ENCODE data around the gene NDUFAF3.

- no peak for TF ChIP-seq FOXK1 (CRISPR knock-in tag; IDR thresholded peaks at IDR 0.05)
- no peak for TF ChIP-seq MAX (CRISPR knock-in tag; IDR thresholded peaks at IDR 0.05)
- no peak for TF ChIP-seq ZNF121 (CRISPR knock-in tag; IDR thresholded peaks at IDR 0.05)
- no peak for TF ChIP-seq PRRX2 (CRISPR knock-in tag; IDR thresholded peaks at IDR 0.05)
- no peak for TF ChIP-seq EMX1 (CRISPR knock-in tag; IDR thresholded peaks at IDR 0.05)
- TF ChIP-seq USF1 (CRISPR knock-in tag; IDR thresholded peaks at IDR 0.05), result no peak
- TF ChIP-seq MYBL2 (CRISPR knock-in tag; IDR thresholded peaks at IDR 0.05), result no peak
- TF ChIP-seq SMAD4 (CRISPR knock-in tag; IDR thresholded peaks at IDR 0.05), result no peak
- TF ChIP-seq HMGXB4 (CRISPR knock-in tag; IDR thresholded peaks at IDR 0.05), result no peak
- TF ChIP-seq CTCF (IDR thresholded peaks at IDR 0.05), result no peak
- no peak for TF ChIP-seq STAT6 (CRISPR knock-in tag; conservative IDR thresholded peaks at IDR 0.05; ENCODE audit: low read depth)
- no peak for TF ChIP-seq PRDM15 (CRISPR knock-in tag; IDR thresholded peaks at IDR 0.05)
Measured at GRCh38 chr3:49005303-49005680, 16.6 kb upstream of the NDUFAF3 start.
